OCI-LY7 (cell line): ENCODE measurements around the gene TMEM259. TPM values are rescaled to one million over a fixed set of nuclear protein-coding genes. Genes with fewer than 3 reads are reported as not detected.

ENCODE experiments used
- BruUV-seq: library from RNA; stranded (reverse); fragments of 400-500 nt; replicated peaks from 2 replicates; lab custom pipeline; 2021; lab: Mats Ljungman, UMichigan
- CTCF ChIA-PET: fragments of 300-600 bp; sonication (Branson Sonifier 250); formaldehyde crosslinking; loops from one replicate; lab custom pipeline; 2022; ENCODE audit warnings: antibody characterized with exemption; ENCODE audit not compliant: unreplicated experiment; lab: Charles Lee
- POLR2A ChIA-PET: fragments of 300-600 bp; sonication (Branson Sonifier 250); formaldehyde crosslinking; loops from one replicate; lab custom pipeline; 2022; ENCODE audit warnings: antibody characterized with exemption; lab: Charles Lee
- DNase-seq: peaks from one replicate; pipeline ENCODE4 v3.0.0-alpha.2; 2015; ENCODE audit warnings: low spot score
- H2AFZ ChIP-seq: fragments of 200-600 bp; sonication (generic), shearing (Covaris generic); 2 replicates; pipeline ENCODE4 v1.6.1; 2014; ENCODE audit warnings: mild to moderate bottlenecking, antibody characterized with exemption, low read length, moderate library complexity
- H3K27ac ChIP-seq: fragments of 200-600 bp; sonication (generic); 2 replicates; pipeline ENCODE4 v1.5.1; 2014; ENCODE audit warnings: mixed run types, low read depth, mild to moderate bottlenecking, moderate library complexity, low read length, inconsistent platforms; ENCODE audit not compliant: poor library complexity, severe bottlenecking
- H3K36me3 ChIP-seq: fragments of 200-600 bp; sonication (generic); 2 replicates; pipeline ENCODE4 v1.6.1; 2014; ENCODE audit warnings: mild to moderate bottlenecking, antibody characterized with exemption, low read length, moderate library complexity, mixed read lengths; ENCODE audit not compliant: insufficient read depth
- H3K4me1 ChIP-seq: fragments of 200-600 bp; sonication (generic); 2 replicates; pipeline ENCODE4 v1.5.1; 2014; ENCODE audit warnings: mild to moderate bottlenecking, low read length; ENCODE audit not compliant: insufficient read depth, poor library complexity, severe bottlenecking
- H3K4me2 ChIP-seq: fragments of 200-600 bp; sonication (generic); 2 replicates; pipeline ENCODE4 v1.6.1; 2014; ENCODE audit warnings: mild to moderate bottlenecking, low read length
- H3K4me3 ChIP-seq: fragments of 200-600 bp; sonication (generic); 2 replicates; pipeline ENCODE4 v1.5.1; 2014; ENCODE audit warnings: mild to moderate bottlenecking, low read depth, low read length; ENCODE audit not compliant: poor library complexity, severe bottlenecking
- H3K79me2 ChIP-seq: fragments of 200-600 bp; sonication (generic); 2 replicates; pipeline ENCODE4 v1.6.1; 2016; ENCODE audit warnings: low read depth, mild to moderate bottlenecking, low read length, moderate library complexity, mixed read lengths; ENCODE audit not compliant: insufficient read depth
- H3K9me2 ChIP-seq: fragments of 200-600 bp; sonication (generic); 2 replicates; pipeline ENCODE4 v1.6.1; 2016; ENCODE audit warnings: mild to moderate bottlenecking, low read length, mixed read lengths; ENCODE audit not compliant: insufficient read depth
- H3K9me3 ChIP-seq: fragments of 200-600 bp; sonication (generic); 2 replicates; pipeline ENCODE4 v1.6.1; 2014; ENCODE audit warnings: mild to moderate bottlenecking, mixed run types, low read length, mixed read lengths
- H4K20me1 ChIP-seq: fragments of 200-600 bp; sonication (generic); 2 replicates; pipeline ENCODE4 v1.6.1; 2014; ENCODE audit warnings: mild to moderate bottlenecking, antibody characterized with exemption, low read length, moderate library complexity, mixed read lengths; ENCODE audit not compliant: insufficient read depth
- CTCF ChIP-seq: fragments of 200-600 bp; sonication (generic); conservative IDR thresholded peaks from 2 replicates; pipeline ENCODE4 v1.5.1; 2014; ENCODE audit warnings: mild to moderate bottlenecking, antibody characterized with exemption, low read length, moderate library complexity, mixed read lengths
- EZH2phosphoT487 ChIP-seq: fragments of 200-600 bp; sonication (generic); IDR thresholded peaks from 2 replicates; pipeline ENCODE4 v1.6.1; 2018; ENCODE audit warnings: low read depth, borderline replicate concordance, mild to moderate bottlenecking, mixed run types, antibody characterized with exemption, low read length, moderate library complexity, mixed read lengths
- intact Hi-C: fragments of 100-400 bp; cut with micrococcal nuclease; formaldehyde crosslinking; loops from one replicate; pipeline ENCODE4 v1.10.0; 2022; ENCODE audit not compliant: unreplicated experiment
- total RNA-seq, 2 experiments: library from RNA; depleted of rRNA in 1 of 2; stranded (reverse); fragments of >200 nt in 1 of 2; shearing (Covaris generic) in 1 of 2; gene quantifications; 2 replicates each; pipeline ENCODE4 v1.2.3, GENCODE V29; 2014 to 2022

Gene TMEM259
- total RNA-seq, 2 experiments from 2014 or later = 169 to 195 TPM

- DNase-seq = no peak
- Histone ChIP-seq H3K4me3 (no peak overlapping the region), H3K36me3 (peaks cover 58% of the 10 kb centered on the region), H2AFZ (no peak overlapping the region), H3K4me1 (peaks cover 16% of the 10 kb centered on the region), H3K79me2 (peaks cover 9% of the 10 kb centered on the region; the same call in 1 of the 2 replicates), H3K9me3 (no peaks in the 10 kb centered on the region), H3K9me2 (no peaks in the 10 kb centered on the region), H4K20me1 (no peaks in the 10 kb centered on the region), H3K27ac (no peak overlapping the region), H3K4me2 (no peak overlapping the region)
- ChIA-PET POLR2A (no interaction called here), CTCF (no interaction called here)
- BruUV-seq = no TSS peak
- intact Hi-C loops = no loop called here
- TF ChIP-seq EZH2phosphoT487 = no peak
- TF ChIP-seq CTCF = no peak
Observed at GRCh38 chr19:988510-988909, 32.4 kb downstream of the TMEM259 start.

- ChIA-PET POLR2A (no interaction called here), CTCF (no interaction called here)
- Histone ChIP-seq H3K9me2 (no peaks in the 10 kb centered on the region), H3K4me3 (no peak overlapping the region), H2AFZ (no peak overlapping the region), H3K4me2 (no peak overlapping the region), H3K36me3 (peaks cover 55% of the 10 kb centered on the region), H3K9me3 (no peaks in the 10 kb centered on the region), H4K20me1 (no peaks in the 10 kb centered on the region), H3K79me2 (peaks cover 9% of the 10 kb centered on the region; the same call in 1 of the 2 replicates), H3K4me1 (peaks cover 21% of the 10 kb centered on the region), H3K27ac (no peak overlapping the region)
- TF ChIP-seq EZH2phosphoT487 (no peak), CTCF (no peak)
- intact Hi-C loops = no loop called here
- DNase-seq = no peak
- BruUV-seq = no TSS peak
Observed at GRCh38 chr19:988081-988480, 32.8 kb downstream of the TMEM259 start.

GRCh38 chr19:986083-986482, 34.8 kb downstream of the TMEM259 start:
- Histone ChIP-seq H4K20me1 (no peaks in the 10 kb centered on the region), H3K36me3 (peaks cover 39% of the 10 kb centered on the region), H3K9me3 (no peaks in the 10 kb centered on the region), H3K4me3 (no peak overlapping the region), H2AFZ (no peak overlapping the region), H3K4me2 (no peak overlapping the region), H3K27ac (no peak overlapping the region), H3K4me1 (peaks cover 24% of the 10 kb centered on the region), H3K79me2 (peaks cover 9% of the 10 kb centered on the region; the same call in 1 of the 2 replicates), H3K9me2 (no peaks in the 10 kb centered on the region)
- no TSS peak for BruUV-seq
- intact Hi-C loops = no loop called here
- no peak for DNase-seq
- TF ChIP-seq CTCF (no peak), EZH2phosphoT487 (no peak)
- CTCF ChIA-PET = no interaction called here
- POLR2A ChIA-PET = no interaction called here
